ENCODE measurements around the gene CORO2B. TPM values are rescaled to one million over a fixed set of nuclear protein-coding genes. Genes with fewer than 3 reads are reported as not detected.

CORO2B gene
- total RNA-seq, 1 donor from 2014 or later, result 21.3 TPM

GRCh38 chr15:68706931-68707330 lies 128.1 kb downstream of the CORO2B start:
- H3K27ac Mint-ChIP-seq (ENCODE audit: unreplicated experiment), result no peak overlapping the region

GRCh38 chr15:68707386-68707785 lies 128.6 kb downstream of the CORO2B start:
- no peaks in the 10 kb centered on the region for H3K9me3 Mint-ChIP-seq
- no peak overlapping the region for H3K4me3 Mint-ChIP-seq
- H3K27ac Mint-ChIP-seq (ENCODE audit: unreplicated experiment), result no peak overlapping the region
- no peak for DNase-seq (ENCODE audit: low read depth, low spot score)
- H3K27me3 Mint-ChIP-seq (ENCODE audit: low read depth), result no peaks in the 10 kb centered on the region
- H3K4me1 Mint-ChIP-seq, result peaks cover 1% of the 10 kb centered on the region
- peaks cover 5% of the 10 kb centered on the region for H3K36me3 Mint-ChIP-seq (ENCODE audit: low read depth)
- no peak for TF ChIP-seq CTCF (conservative IDR thresholded peaks at IDR 0.05)

More at GRCh38 chr15:68706931-68707330, 128.1 kb downstream of the CORO2B start:
- peaks cover 5% of the 10 kb centered on the region for H3K4me1 Mint-ChIP-seq
- no peak for TF ChIP-seq CTCF (conservative IDR thresholded peaks at IDR 0.05)
- no peaks in the 10 kb centered on the region for H3K9me3 Mint-ChIP-seq
- H3K36me3 Mint-ChIP-seq (ENCODE audit: low read depth), result peaks cover 3% of the 10 kb centered on the region
- no peak for DNase-seq (ENCODE audit: low read depth, low spot score)
- H3K4me3 Mint-ChIP-seq, result no peak overlapping the region
- no peaks in the 10 kb centered on the region for H3K27me3 Mint-ChIP-seq (ENCODE audit: low read depth)

- no peaks in the 10 kb centered on the region for H3K27me3 Mint-ChIP-seq (ENCODE audit: low read depth)
These were observed 131.1 kb downstream of the CORO2B start for GRCh38 chr15:68709876-68710275.

GRCh38 chr15:68710536-68710935 lies 131.7 kb downstream of the CORO2B start:
- peaks cover 7% of the 10 kb centered on the region for H3K36me3 Mint-ChIP-seq (ENCODE audit: low read depth)
- H3K9me3 Mint-ChIP-seq, result no peaks in the 10 kb centered on the region
- no peak for DNase-seq (ENCODE audit: low read depth, low spot score)
- H3K27me3 Mint-ChIP-seq (ENCODE audit: low read depth), result no peaks in the 10 kb centered on the region
- H3K4me3 Mint-ChIP-seq, result no peak overlapping the region
- H3K4me1 Mint-ChIP-seq, result no peaks in the 10 kb centered on the region
- TF ChIP-seq CTCF (conservative IDR thresholded peaks at IDR 0.05), result no peak
- no peak overlapping the region for H3K27ac Mint-ChIP-seq (ENCODE audit: unreplicated experiment)

More at GRCh38 chr15:68709876-68710275, 131.1 kb downstream of the CORO2B start:
- Mint-ChIP-seq H3K4me3 (no peak overlapping the region), H3K4me1 (no peaks in the 10 kb centered on the region), H3K36me3 (ENCODE audit: low read depth) (peaks cover 7% of the 10 kb centered on the region), H3K27ac (ENCODE audit: unreplicated experiment) (no peak overlapping the region), H3K9me3 (no peaks in the 10 kb centered on the region)
- DNase-seq (ENCODE audit: low read depth, low spot score), result no peak
- no peak for TF ChIP-seq CTCF (conservative IDR thresholded peaks at IDR 0.05)

GRCh38 chr15:68711406-68711805 lies 132.6 kb downstream of the CORO2B start:
- no peak for TF ChIP-seq CTCF (conservative IDR thresholded peaks at IDR 0.05)
- Mint-ChIP-seq H3K4me1 (no peaks in the 10 kb centered on the region), H3K27ac (ENCODE audit: unreplicated experiment) (no peak overlapping the region), H3K27me3 (ENCODE audit: low read depth) (no peaks in the 10 kb centered on the region), H3K9me3 (no peaks in the 10 kb centered on the region), H3K4me3 (no peak overlapping the region), H3K36me3 (ENCODE audit: low read depth) (peaks cover 7% of the 10 kb centered on the region)
- DNase-seq (ENCODE audit: low read depth, low spot score), result no peak

- no peak overlapping the region for H3K4me3 Mint-ChIP-seq
- DNase-seq (ENCODE audit: low read depth, low spot score), result no peak
These were observed 134.1 kb downstream of the CORO2B start for GRCh38 chr15:68712886-68713285.

More at GRCh38 chr15:68712886-68713285, 134.1 kb downstream of the CORO2B start:
- no peaks in the 10 kb centered on the region for H3K4me1 Mint-ChIP-seq
- no peaks in the 10 kb centered on the region for H3K27me3 Mint-ChIP-seq (ENCODE audit: low read depth)
- peaks cover 7% of the 10 kb centered on the region for H3K36me3 Mint-ChIP-seq (ENCODE audit: low read depth)
- H3K27ac Mint-ChIP-seq (ENCODE audit: unreplicated experiment), result no peak overlapping the region
- no peaks in the 10 kb centered on the region for H3K9me3 Mint-ChIP-seq
- TF ChIP-seq CTCF (conservative IDR thresholded peaks at IDR 0.05), result no peak

All from neural crest cell (in vitro differentiated cells).